Measurements from ENCODE around the gene HDAC9. TPM values are rescaled to one million over a fixed set of nuclear protein-coding genes. Genes with fewer than 3 reads are reported as not detected.

The HDAC9 gene
- total RNA-seq, 1 experiment from 2014 or later = 11.3 TPM

- ChIA-PET POLR2A (no interaction called here), CTCF (no interaction called here)
- intact Hi-C loops (cut with micrococcal nuclease) = no loop called here
- no peak overlapping the region for H3K4me3 Mint-ChIP-seq (ENCODE audit: unreplicated experiment)
- no peaks in the 10 kb centered on the region for H3K36me3 Mint-ChIP-seq (ENCODE audit: insufficient read depth, unreplicated experiment)
- no TSS peak for BruUV-seq (replicated peaks)
- H3K27ac Mint-ChIP-seq (ENCODE audit: low read depth, unreplicated experiment) = no peak overlapping the region
- peaks cover 6% of the 10 kb centered on the region for H3K9me3 Mint-ChIP-seq (ENCODE audit: unreplicated experiment)
- H3K27me3 Mint-ChIP-seq (ENCODE audit: insufficient read depth, unreplicated experiment) = no peaks in the 10 kb centered on the region
- H3K4me1 Mint-ChIP-seq (ENCODE audit: insufficient read depth, unreplicated experiment) = peaks cover 33% of the 10 kb centered on the region
- TF ChIP-seq, protein P1, sequence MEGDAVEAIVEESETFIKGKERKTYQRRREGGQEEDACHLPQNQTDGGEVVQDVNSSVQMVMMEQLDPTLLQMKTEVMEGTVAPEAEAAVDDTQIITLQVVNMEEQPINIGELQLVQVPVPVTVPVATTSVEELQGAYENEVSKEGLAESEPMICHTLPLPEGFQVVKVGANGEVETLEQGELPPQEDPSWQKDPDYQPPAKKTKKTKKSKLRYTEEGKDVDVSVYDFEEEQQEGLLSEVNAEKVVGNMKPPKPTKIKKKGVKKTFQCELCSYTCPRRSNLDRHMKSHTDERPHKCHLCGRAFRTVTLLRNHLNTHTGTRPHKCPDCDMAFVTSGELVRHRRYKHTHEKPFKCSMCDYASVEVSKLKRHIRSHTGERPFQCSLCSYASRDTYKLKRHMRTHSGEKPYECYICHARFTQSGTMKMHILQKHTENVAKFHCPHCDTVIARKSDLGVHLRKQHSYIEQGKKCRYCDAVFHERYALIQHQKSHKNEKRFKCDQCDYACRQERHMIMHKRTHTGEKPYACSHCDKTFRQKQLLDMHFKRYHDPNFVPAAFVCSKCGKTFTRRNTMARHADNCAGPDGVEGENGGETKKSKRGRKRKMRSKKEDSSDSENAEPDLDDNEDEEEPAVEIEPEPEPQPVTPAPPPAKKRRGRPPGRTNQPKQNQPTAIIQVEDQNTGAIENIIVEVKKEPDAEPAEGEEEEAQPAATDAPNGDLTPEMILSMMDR (IDR thresholded peaks at IDR 0.05; ENCODE audit: unreplicated experiment) = no peak
- DNase-seq (ENCODE audit: unreplicated experiment) = no peak
These were observed 16.0 kb downstream of the HDAC9 start for GRCh38 chr7:18511351-18512140.

- no TSS peak for BruUV-seq (replicated peaks)
- H3K27ac Mint-ChIP-seq (ENCODE audit: low read depth, unreplicated experiment) = no peak overlapping the region
- H3K9me3 Mint-ChIP-seq (ENCODE audit: unreplicated experiment) = peaks cover 6% of the 10 kb centered on the region
- CTCF ChIA-PET = interaction anchor here (0.6 to 2.3 kb wide), 4 partner anchors 18 to 1875 kb away, joined by 3 to 8 read pairs (median 3); partner anchors contain the start of gene HDAC9
- H3K36me3 Mint-ChIP-seq (ENCODE audit: insufficient read depth, unreplicated experiment) = no peaks in the 10 kb centered on the region
- POLR2A ChIA-PET = interaction anchor here (1.2 to 1.6 kb wide), 3 partner anchors 10 to 40 kb away, joined by 3 to 7 read pairs (median 3); no protein-coding TSS in a partner anchor
- no peak for DNase-seq (ENCODE audit: unreplicated experiment)
- peaks cover 26% of the 10 kb centered on the region for H3K4me1 Mint-ChIP-seq (ENCODE audit: insufficient read depth, unreplicated experiment)
- H3K27me3 Mint-ChIP-seq (ENCODE audit: insufficient read depth, unreplicated experiment) = no peaks in the 10 kb centered on the region
- intact Hi-C loops (cut with micrococcal nuclease) = no loop called here
- TF ChIP-seq, protein P1 (IDR thresholded peaks at IDR 0.05; ENCODE audit: unreplicated experiment) = no peak
- no peak overlapping the region for H3K4me3 Mint-ChIP-seq (ENCODE audit: unreplicated experiment)
These were observed 17.8 kb downstream of the HDAC9 start for GRCh38 chr7:18513343-18513742.

DNA sequence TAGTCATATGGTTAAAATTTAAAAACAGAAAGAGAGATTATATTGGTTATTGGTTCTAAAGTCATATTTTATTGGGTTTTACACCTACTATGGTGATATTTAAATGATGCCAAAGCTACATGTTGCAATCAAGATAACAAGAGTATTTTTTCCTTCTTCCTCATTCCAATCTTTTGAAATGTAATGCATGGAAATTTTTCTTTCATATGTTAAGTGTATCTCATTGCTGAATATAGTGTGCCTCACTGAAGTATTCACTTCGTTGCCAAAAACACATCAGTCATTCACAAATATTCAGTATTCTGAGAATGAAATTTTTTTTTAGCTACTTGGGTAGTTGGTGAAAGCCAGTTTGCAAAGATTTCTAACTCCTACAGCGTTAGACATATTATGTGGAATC, 19.5 kb downstream of the HDAC9 start:
- POLR2A ChIA-PET = interaction anchor here (0.8 kb wide), 1 partner anchor 61 kb away, joined by 3 read pairs; no protein-coding TSS in a partner anchor

DNA sequence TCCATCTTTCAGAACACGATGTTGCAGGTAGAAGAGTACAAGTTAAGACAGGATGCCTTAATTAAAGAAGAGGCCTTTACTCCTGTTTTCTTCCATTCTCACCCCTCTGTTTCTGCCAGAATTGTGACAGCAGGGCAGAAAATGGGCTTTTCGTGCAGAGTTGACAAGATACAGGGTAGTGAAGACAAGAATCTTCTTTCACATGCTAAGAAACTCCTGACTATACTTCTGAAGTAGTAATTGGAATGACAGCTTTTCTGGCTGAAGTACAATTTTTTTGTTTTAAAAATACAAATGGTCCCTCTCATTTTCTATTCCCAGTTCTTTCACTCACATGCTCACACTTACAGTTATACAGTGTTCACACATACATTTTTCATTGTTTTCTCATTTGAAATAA, 22.1 kb downstream of the HDAC9 start:
- Mint-ChIP-seq H3K27me3 (ENCODE audit: insufficient read depth, unreplicated experiment) (no peaks in the 10 kb centered on the region), H3K4me3 (ENCODE audit: unreplicated experiment) (no peak overlapping the region), H3K4me1 (ENCODE audit: insufficient read depth, unreplicated experiment) (peaks cover 5% of the 10 kb centered on the region), H3K36me3 (ENCODE audit: insufficient read depth, unreplicated experiment) (no peaks in the 10 kb centered on the region), H3K27ac (ENCODE audit: low read depth, unreplicated experiment) (no peak overlapping the region), H3K9me3 (ENCODE audit: unreplicated experiment) (peaks cover 6% of the 10 kb centered on the region)
- no peak for DNase-seq (ENCODE audit: unreplicated experiment)
- intact Hi-C loops (cut with micrococcal nuclease) = no loop called here
- ChIA-PET CTCF (no interaction called here), POLR2A (interaction anchor here (1.1 to 4.7 kb wide), 3 partner anchors 9 to 50 kb away, joined by 3 to 36 read pairs (median 4); no protein-coding TSS in a partner anchor)
- TF ChIP-seq, protein P1 (IDR thresholded peaks at IDR 0.05; ENCODE audit: unreplicated experiment) = no peak
- BruUV-seq (replicated peaks) = no TSS peak

More for the DNA sequence above, 19.5 kb downstream of the HDAC9 start:
- Mint-ChIP-seq H3K9me3 (ENCODE audit: unreplicated experiment) (peaks cover 6% of the 10 kb centered on the region), H3K4me1 (ENCODE audit: insufficient read depth, unreplicated experiment) (peaks cover 11% of the 10 kb centered on the region), H3K36me3 (ENCODE audit: insufficient read depth, unreplicated experiment) (no peaks in the 10 kb centered on the region), H3K27ac (ENCODE audit: low read depth, unreplicated experiment) (no peak overlapping the region), H3K4me3 (ENCODE audit: unreplicated experiment) (no peak overlapping the region), H3K27me3 (ENCODE audit: insufficient read depth, unreplicated experiment) (no peaks in the 10 kb centered on the region)
- CTCF ChIA-PET = interaction anchor here (2.3 kb wide), 1 partner anchor 163 kb away, joined by 8 read pairs; no protein-coding TSS in a partner anchor
- intact Hi-C loops (cut with micrococcal nuclease) = no loop called here
- BruUV-seq (replicated peaks) = no TSS peak
- TF ChIP-seq, protein P1 (IDR thresholded peaks at IDR 0.05; ENCODE audit: unreplicated experiment) = no peak
- no peak for DNase-seq (ENCODE audit: unreplicated experiment)

Measured in MCF 10A (cell line).